ENCODE measurements around the gene TFAP2E.

Gene TFAP2E

GRCh38 chr1:35573198-35574124 lies at the start of gene TFAP2E:
TFAP2E (plus strand) TSS chr1:35573314; CDS start chr1:35573578, 264 bp downstream.
- H3K27me3 ChIP-seq (ENCODE audit: control insufficient read depth, low read length), result peaks cover 34% of the 10 kb centered on the region
- H3K4me2 ChIP-seq (ENCODE audit: low read length), result no peak within 1 kb of the TSS
- H3K9me2 ChIP-seq (replicated peaks; ENCODE audit: control insufficient read depth, low read length), result no peaks in the 10 kb centered on the region
- TF ChIP-seq EZH2phosphoT487 (IDR thresholded peaks at IDR 0.05; ENCODE audit: borderline replicate concordance, low read length) (no peak), CTCF (IDR thresholded peaks at IDR 0.05; ENCODE audit: low read depth, low read length, poor library complexity, severe bottlenecking) (no peak)
- H3K4me3 ChIP-seq (ENCODE audit: low read length), result no peak within 1 kb of the TSS
- peaks cover 20% of the 10 kb centered on the region for H3K4me1 ChIP-seq (ENCODE audit: control insufficient read depth, low read length)
- 0 out of 2 replicates have a peak, but pooled peaks cover 4% of the 10 kb centered on the region for H4K20me1 ChIP-seq (ENCODE audit: control insufficient read depth, insufficient read depth, low read depth, low read length)
- no peaks in the 10 kb centered on the region for H3K9me3 ChIP-seq (ENCODE audit: control insufficient read depth, insufficient read depth, low read length)
- no peak within 1 kb of the TSS for H3K27ac ChIP-seq (ENCODE audit: low read depth, low read length)
- H3F3A ChIP-seq (ENCODE audit: control insufficient read depth, insufficient read depth), result peaks cover 4% of the 10 kb centered on the region; the same call in 1 of the 2 replicates
- no peaks in the 10 kb centered on the region for H3K36me3 ChIP-seq (ENCODE audit: control insufficient read depth, low read length)
- no peaks in the 10 kb centered on the region for H3K79me2 ChIP-seq (ENCODE audit: control insufficient read depth, low read length)

GRCh38 chr1:35524106-35524505 lies 49.0 kb upstream of the TFAP2E start:
- Histone ChIP-seq H3F3A (ENCODE audit: control insufficient read depth, insufficient read depth) (no peaks in the 10 kb centered on the region), H3K27me3 (ENCODE audit: control insufficient read depth, low read length) (no peaks in the 10 kb centered on the region), H4K20me1 (ENCODE audit: control insufficient read depth, insufficient read depth, low read depth, low read length) (no peaks in the 10 kb centered on the region), H3K9me2 (replicated peaks; ENCODE audit: control insufficient read depth, low read length) (no peaks in the 10 kb centered on the region), H3K9me3 (ENCODE audit: control insufficient read depth, insufficient read depth, low read length) (no peaks in the 10 kb centered on the region), H3K4me3 (ENCODE audit: low read length) (no peak overlapping the region), H3K79me2 (ENCODE audit: control insufficient read depth, low read length) (no peaks in the 10 kb centered on the region), H3K27ac (ENCODE audit: low read depth, low read length) (no peak overlapping the region), H3K36me3 (ENCODE audit: control insufficient read depth, low read length) (no peaks in the 10 kb centered on the region), H3K4me1 (ENCODE audit: control insufficient read depth, low read length) (no peaks in the 10 kb centered on the region), H3K4me2 (ENCODE audit: low read length) (no peak overlapping the region)
- TF ChIP-seq EZH2phosphoT487 (IDR thresholded peaks at IDR 0.05; ENCODE audit: borderline replicate concordance, low read length) (no peak), CTCF (IDR thresholded peaks at IDR 0.05; ENCODE audit: low read depth, low read length, poor library complexity, severe bottlenecking) (no peak)

GRCh38 chr1:35530168-35530567 lies 42.9 kb upstream of the TFAP2E start:
- Histone ChIP-seq H3K4me3 (ENCODE audit: low read length) (no peak overlapping the region), H4K20me1 (ENCODE audit: control insufficient read depth, insufficient read depth, low read depth, low read length) (no peaks in the 10 kb centered on the region), H3K27ac (ENCODE audit: low read depth, low read length) (no peak overlapping the region), H3F3A (ENCODE audit: control insufficient read depth, insufficient read depth) (no peaks in the 10 kb centered on the region), H3K9me3 (ENCODE audit: control insufficient read depth, insufficient read depth, low read length) (peaks cover 6% of the 10 kb centered on the region; the same call in 1 of the 2 replicates), H3K27me3 (ENCODE audit: control insufficient read depth, low read length) (no peaks in the 10 kb centered on the region), H3K4me1 (ENCODE audit: control insufficient read depth, low read length) (no peaks in the 10 kb centered on the region), H3K9me2 (replicated peaks; ENCODE audit: control insufficient read depth, low read length) (no peaks in the 10 kb centered on the region), H3K79me2 (ENCODE audit: control insufficient read depth, low read length) (no peaks in the 10 kb centered on the region), H3K36me3 (ENCODE audit: control insufficient read depth, low read length) (peaks cover 22% of the 10 kb centered on the region), H3K4me2 (ENCODE audit: low read length) (no peak overlapping the region)
- no peak for TF ChIP-seq CTCF (IDR thresholded peaks at IDR 0.05; ENCODE audit: low read depth, low read length, poor library complexity, severe bottlenecking)
- TF ChIP-seq EZH2phosphoT487 (IDR thresholded peaks at IDR 0.05; ENCODE audit: borderline replicate concordance, low read length), result no peak

Data from DOHH2 (cell line).